Progenitor cell of endocrine pancreas (in vitro differentiated cells): ENCODE measurements around the gene CACNA2D1. TPM values are rescaled to one million over a fixed set of nuclear protein-coding genes. Genes with fewer than 3 reads are reported as not detected.

Source experiments
- DNase-seq: peaks from one replicate; pipeline ENCODE4 v3.0.0; 2021; ENCODE audit warnings: low spot score; ENCODE audit not compliant: unreplicated experiment
- H3K27ac Mint-ChIP-seq: 2 replicates; pipeline ENCODE4 v1.8.0; 2021; ENCODE audit warnings: mild to moderate bottlenecking, moderate library complexity, mixed read lengths
- H3K27me3 Mint-ChIP-seq: 2 replicates; pipeline ENCODE4 v1.8.0; 2021; ENCODE audit warnings: mixed read lengths
- H3K36me3 Mint-ChIP-seq: 2 replicates; pipeline ENCODE4 v1.8.0; 2022; ENCODE audit warnings: mixed read lengths; ENCODE audit not compliant: insufficient read depth
- H3K4me1 Mint-ChIP-seq: 2 replicates; pipeline ENCODE4 v1.8.0; 2021; ENCODE audit warnings: low read depth, mixed read lengths
- H3K4me3 Mint-ChIP-seq: 2 replicates; pipeline ENCODE4 v1.8.0; 2021; ENCODE audit warnings: low read depth, mild to moderate bottlenecking, moderate library complexity, mixed read lengths
- H3K9me3 Mint-ChIP-seq: 2 replicates; pipeline ENCODE4 v1.8.0; 2021; ENCODE audit warnings: low read depth, mixed read lengths
- CTCF ChIP-seq: fragments of 200-600 bp; sonication (generic); IDR thresholded peaks from one replicate; pipeline ENCODE4 v1.5.0; 2021; ENCODE audit warnings: antibody characterized with exemption, mild to moderate bottlenecking; ENCODE audit not compliant: unreplicated experiment
- total RNA-seq: library from RNA; stranded (reverse); gene quantifications from 2 replicates; pipeline ENCODE4 v1.2.1, GENCODE V29; 2021

CACNA2D1 gene
- total RNA-seq, 1 donor from 2014 or later = 25.1 TPM

- Mint-ChIP-seq H3K9me3 (no peaks in the 10 kb centered on the region), H3K36me3 (no peaks in the 10 kb centered on the region), H3K27ac (no peak overlapping the region), H3K4me1 (no peaks in the 10 kb centered on the region), H3K27me3 (no peaks in the 10 kb centered on the region), H3K4me3 (no peak overlapping the region)
- no peak for TF ChIP-seq CTCF
- DNase-seq = no peak
Observed at GRCh38 chr7:82114237-82114636, 329.3 kb downstream of the CACNA2D1 start.

GRCh38 chr7:82110146-82110840 is 333.3 kb downstream of the CACNA2D1 start:
- no peaks in the 10 kb centered on the region for H3K36me3 Mint-ChIP-seq
- no peaks in the 10 kb centered on the region for H3K9me3 Mint-ChIP-seq
- H3K27ac Mint-ChIP-seq = no peak overlapping the region
- H3K27me3 Mint-ChIP-seq = no peaks in the 10 kb centered on the region
- H3K4me1 Mint-ChIP-seq = no peaks in the 10 kb centered on the region
- no peak for TF ChIP-seq CTCF
- DNase-seq = no peak
- H3K4me3 Mint-ChIP-seq = no peak overlapping the region

GRCh38 chr7:82109288-82109687 is 334.3 kb downstream of the CACNA2D1 start:
- no peaks in the 10 kb centered on the region for H3K27me3 Mint-ChIP-seq
- H3K27ac Mint-ChIP-seq = no peak overlapping the region
- H3K4me1 Mint-ChIP-seq = no peaks in the 10 kb centered on the region
- DNase-seq = no peak
- no peaks in the 10 kb centered on the region for H3K9me3 Mint-ChIP-seq
- TF ChIP-seq CTCF = no peak
- H3K36me3 Mint-ChIP-seq = no peaks in the 10 kb centered on the region
- no peak overlapping the region for H3K4me3 Mint-ChIP-seq

GRCh38 chr7:82106201-82106600 is 337.4 kb downstream of the CACNA2D1 start:
- H3K27ac Mint-ChIP-seq = no peak overlapping the region
- H3K4me3 Mint-ChIP-seq = no peak overlapping the region
- no peak for TF ChIP-seq CTCF
- H3K4me1 Mint-ChIP-seq = peaks cover 2% of the 10 kb centered on the region
- H3K9me3 Mint-ChIP-seq = no peaks in the 10 kb centered on the region
- DNase-seq = no peak
- no peaks in the 10 kb centered on the region for H3K27me3 Mint-ChIP-seq
- H3K36me3 Mint-ChIP-seq = no peaks in the 10 kb centered on the region

GRCh38 chr7:82105463-82105862 is 338.1 kb downstream of the CACNA2D1 start:
- Mint-ChIP-seq H3K27ac (no peak overlapping the region), H3K27me3 (no peaks in the 10 kb centered on the region), H3K36me3 (no peaks in the 10 kb centered on the region), H3K4me3 (no peak overlapping the region), H3K9me3 (no peaks in the 10 kb centered on the region), H3K4me1 (peaks cover 2% of the 10 kb centered on the region)
- DNase-seq = no peak
- no peak for TF ChIP-seq CTCF
